ENCODE results near the gene HIP1.
"Not testable (repeated sequence)": the region's sequence is repeated elsewhere in the genome, so short reads cannot be mapped to it uniquely, and the experiment has no call there.

The HIP1 gene

DNA sequence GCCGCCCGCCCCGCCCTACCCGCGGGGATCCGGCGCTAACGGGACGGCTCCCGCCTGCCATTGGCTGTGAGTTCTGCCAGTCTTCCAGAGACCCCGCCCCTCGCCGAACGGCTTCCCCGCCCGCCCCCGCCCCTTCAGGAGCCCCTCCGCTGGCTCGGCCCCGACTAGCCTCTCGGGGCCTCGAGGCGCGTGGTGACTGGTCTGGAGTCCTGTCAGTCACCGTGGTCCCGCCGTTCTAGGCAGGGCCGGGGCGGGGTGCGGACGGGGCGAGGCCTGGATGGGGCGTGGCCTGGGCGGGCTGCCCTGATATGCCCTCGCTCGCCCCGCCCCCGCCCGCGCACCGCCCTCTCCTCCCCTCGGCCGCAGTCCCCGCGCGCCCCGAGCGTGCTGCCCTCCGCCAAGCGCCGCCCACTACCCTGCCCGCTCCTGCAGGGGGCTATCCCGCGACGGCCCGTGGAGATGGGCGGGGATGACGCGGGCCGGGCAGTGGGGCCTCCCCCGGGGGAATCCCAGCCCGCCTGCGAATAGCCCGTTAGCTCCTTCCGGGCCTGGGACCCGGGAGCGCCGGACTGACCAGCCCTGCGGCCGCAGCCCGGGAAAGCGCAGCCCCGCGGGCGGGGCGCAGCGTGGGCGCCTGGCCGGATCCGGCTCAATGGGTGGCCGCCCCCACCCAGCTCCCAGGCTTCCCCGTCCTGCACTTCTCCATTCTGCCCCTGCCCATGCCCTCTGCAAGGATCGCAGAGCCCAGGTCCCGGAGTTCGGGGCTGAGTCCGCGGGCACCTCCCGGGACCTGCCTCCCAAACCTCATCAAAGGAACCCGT, 444 bp upstream of the HIP1 start:
- peak; percentile 97 for DNase-seq

DNA sequence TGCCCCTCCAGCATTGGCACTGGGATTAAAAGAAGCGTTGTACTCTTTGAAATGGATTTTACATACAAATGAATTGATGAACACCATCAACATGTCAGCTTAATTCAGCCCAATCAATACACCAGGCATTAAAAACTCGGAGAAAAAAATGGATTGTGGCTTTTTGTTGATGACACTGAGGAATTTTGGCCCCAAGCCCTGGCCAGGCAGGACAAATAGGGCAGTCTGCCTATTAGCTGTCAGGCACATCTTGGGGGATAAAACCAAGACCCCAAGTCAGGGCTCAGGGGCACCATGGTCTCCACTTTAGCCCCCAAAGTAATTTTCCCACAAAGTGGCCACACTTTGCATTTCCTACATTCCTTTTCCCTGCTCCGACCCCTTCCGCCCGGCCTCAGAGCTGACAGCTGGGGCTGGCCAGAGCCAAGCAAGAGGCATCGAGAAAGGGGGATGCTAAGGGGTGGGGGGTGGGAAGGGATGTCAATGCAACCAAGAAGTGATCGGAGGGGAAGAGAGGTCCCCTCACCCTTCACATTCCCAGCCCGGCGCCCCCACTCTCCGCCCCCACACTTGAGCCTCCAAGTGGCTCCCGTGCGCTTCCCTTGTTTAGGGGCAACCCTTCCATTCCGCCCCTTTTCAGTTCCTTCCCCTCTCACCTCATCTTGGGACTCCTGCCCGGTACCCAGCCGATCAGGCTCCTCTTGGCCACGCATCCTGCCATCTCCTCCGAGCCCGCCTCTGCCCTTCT, 711 bp downstream of the HIP1 start:
- no peak for DNase-seq

DNA sequence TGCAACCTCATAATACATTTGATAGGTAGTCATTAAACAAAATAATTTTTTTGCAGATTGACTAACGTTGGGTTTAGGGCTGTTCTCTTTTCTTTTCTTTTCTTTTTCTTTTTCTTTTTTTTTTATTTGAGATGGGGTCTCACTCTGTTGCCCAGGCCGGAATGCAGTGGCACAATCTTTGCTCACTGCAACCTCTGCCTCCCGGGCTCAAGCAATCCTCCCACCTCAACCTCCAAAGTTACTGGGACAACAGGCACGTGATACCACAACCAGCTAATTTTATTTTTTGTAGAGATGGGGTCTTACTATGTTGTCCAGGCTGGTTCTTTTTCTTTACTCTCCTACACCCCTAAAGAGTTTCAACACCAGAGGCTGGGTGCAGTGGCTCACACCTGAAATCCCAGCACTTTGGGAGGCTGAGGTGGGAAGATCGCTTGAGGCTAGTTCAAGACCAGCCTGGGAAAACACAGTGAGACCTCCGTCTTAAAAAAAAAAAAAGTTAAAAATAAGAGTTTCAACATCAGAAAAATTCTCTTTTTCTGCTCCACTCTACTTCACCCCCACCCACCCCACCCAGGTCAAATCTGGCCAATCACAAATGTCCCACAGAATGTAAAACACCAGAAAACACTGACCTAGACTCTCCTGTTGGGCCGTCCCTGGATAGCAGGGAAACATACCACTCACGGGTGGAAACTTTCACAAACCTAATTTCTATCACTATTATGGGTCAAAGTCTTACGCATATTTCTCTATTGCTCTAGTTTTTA, 3.0 kb downstream of the HIP1 start:
- no peak for DNase-seq

DNA sequence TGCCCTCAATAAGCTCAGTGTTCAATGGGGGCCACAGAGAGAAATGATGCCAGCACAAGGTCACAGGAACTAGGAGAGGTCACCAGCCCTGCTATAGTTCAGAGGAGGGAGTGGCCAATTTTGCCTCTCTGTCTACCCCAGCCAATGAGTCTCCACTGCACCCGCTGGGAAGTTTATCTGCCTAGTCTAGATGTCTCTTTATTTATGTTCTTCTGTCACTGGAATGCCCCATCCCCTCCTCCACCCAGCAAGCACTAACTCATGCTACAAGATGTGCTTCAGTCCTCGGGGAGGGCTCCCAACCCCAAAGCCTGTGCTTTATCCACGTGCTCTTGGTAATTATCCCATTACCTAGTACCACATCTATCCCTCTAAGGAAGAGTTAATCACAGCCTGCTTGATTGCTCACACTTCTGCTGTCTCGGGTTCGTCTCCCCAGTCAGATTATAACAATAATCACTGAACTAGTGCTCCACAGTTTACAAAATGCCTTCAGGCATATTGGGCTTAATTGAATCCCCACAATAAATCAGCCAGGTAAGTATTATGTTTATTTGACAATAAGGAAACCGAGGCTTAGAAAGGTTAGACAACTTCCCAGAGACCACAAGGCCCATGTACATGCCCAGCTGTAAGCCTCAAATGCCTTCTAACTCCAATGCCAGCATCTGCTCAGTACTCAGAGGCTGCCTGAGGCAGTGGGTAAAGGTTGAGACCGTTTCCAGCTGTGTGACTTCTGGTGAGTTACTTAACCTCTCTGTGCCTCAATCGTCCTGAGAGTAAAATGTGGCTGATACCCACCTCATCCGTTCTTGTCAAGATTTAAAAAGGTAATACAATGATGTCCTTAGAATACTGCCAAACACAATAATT, 3.9 kb downstream of the HIP1 start:
- DNase-seq, result no peak

DNA sequence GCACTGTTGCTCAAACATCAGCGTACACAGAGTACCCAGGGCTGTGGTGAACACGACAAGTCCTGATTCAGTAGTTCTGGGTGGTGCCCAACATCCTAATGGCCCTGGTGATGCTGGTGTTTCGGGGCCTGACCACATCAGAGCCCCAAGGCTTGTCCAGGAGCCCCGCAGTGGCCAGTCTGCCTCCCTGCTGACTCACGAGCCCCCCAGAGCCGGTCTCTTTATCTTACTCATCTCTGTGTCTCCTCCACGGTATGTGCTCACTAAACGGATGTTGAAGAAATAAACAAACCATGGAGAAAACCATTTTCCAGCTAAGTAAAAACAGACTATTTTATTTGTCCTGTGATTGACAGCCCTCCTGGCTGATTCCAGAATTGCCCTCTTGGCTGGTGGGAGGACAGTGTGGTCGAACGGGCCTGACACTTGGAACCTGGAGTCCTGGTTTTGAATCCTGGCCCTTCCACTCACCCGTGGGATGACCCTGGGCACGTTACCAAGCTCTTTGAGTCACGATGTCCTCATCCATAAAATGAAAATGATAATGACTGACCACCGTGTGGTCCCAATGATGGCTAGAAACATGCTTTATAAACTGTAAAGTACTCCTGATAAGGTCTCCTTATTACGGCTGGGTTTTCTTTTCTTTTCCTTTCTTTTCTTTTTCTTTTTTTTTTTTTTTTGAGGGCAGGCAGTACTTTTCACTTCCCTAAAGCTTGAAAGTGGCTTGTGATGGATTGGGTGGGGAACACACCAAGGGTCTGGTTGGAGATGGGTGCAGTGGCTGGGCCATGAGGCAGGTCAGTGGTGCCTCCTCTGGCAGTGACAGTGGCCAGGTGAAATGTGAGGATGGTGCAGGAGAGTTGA, 5.7 kb downstream of the HIP1 start:
- no peak for DNase-seq

DNA sequence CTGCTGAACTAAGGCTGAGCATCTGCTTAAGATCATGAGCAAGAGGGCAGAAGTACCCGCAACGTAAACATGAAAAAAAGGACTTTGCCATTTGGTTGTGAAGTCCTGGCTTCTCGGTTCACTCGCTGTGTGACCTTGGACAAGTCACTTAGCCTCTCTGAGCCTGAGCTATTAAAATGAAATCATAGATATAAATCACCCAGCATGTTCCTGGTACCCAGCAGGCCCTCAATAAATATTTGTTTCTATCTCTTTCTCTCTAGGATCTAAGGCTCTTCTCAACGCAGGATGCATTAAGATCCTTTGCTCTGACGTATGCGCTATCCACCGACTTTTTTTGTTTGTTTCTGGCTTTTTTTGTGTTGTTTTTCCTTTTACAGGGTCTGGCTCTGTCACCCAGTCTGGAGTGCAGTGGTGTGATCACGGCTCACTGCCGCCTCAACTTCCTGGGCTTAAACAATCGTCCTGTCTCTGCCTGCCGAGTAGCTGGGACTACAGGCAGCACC, 6.7 kb downstream of the HIP1 start:
- no peak for DNase-seq

DNA sequence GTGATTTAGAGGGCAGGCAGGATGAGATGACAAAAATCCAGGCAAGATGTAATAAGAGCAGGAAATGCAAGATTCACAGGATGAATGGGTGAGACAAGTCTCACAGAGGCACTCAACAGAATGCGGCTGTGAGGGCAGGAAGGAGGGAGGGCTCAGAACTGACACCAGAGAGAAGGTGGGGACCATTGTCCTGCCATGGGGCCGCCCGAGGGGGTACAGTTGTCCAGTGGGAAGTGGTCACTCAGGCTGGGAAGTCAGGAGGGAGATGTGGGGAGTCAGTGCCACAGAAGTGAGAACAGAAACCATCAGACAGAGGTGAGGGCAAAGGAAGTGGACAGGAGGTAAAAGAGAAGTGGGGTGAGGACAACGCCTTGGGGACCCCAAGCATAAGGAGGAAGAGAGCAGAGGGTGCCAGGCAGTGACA, 8.9 kb downstream of the HIP1 start:
- DNase-seq, result no peak

DNA sequence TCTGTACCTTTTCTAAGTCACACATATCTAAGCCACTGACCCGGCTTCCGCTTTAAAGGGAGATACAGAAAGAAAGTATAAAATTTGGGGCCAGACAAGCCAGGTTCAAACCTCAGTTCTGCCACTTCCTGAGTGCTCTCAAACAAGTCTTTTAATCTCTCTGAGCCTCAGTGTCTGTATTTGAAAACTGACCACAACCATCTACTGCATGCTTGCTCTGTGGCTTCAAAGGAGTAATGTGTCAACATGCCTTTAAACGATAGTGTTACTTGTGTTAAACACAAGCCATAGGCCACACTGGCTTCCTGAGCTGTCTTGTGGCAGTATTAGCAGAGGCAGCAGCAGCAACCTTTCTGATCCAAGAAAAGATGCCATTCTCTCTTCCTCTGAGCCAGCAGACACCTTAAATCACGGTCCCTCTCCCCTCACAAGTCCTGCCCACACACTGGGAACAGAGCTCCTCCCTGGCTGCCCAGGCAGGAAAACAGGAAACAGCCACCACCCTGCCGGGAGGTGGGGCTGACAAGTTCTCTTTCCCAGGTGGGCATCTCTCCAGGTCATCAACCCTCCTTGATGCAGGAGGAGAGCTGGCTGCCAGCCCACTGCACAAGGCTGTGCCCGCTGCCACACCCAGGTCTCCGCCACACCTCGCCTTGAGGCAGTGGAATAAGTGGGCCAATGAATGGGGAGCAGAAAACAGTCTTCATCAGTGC, 10.7 kb downstream of the HIP1 start:
- no peak for DNase-seq

DNA sequence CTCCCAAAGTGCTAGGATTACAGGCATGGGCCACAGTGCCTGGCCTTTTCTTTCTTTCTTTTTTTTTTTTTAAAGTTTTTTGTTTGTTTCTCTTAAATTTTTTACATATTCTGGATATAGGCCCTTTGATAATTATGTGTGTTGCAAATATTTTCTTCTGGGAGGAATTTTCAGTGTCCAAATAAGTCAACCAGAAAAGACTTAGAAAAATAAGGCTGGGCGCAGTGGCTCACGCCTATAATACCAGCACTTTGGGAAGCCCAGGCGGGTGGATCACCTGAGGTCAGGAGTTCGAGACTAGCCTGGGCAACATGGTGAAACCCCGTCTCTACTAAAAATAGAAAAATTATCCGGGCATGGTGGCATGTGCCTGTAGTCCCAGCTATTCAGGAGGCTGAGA, 11.4 kb downstream of the HIP1 start:
- DNase-seq, result not testable (repeated sequence)

DNA sequence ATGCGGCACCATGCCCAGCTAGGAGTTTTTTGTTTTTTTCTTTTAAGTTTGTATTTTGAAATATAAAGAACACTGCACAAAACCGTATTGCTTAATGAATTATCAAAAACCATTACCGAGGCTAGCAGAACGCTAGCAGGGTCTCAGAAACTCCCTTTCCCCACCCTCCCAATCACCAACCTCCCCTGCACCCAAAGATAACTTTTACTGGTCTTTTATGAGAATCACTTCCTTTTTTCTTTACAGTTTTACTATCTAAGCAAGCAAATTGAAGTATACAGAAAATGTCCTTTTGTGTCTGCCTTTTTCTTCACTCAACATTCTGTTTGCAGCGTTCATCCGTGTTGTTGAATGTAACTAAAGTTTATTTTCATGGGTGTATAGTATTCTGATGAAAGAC, 13.4 kb downstream of the HIP1 start:
- DNase-seq, result no peak

DNA sequence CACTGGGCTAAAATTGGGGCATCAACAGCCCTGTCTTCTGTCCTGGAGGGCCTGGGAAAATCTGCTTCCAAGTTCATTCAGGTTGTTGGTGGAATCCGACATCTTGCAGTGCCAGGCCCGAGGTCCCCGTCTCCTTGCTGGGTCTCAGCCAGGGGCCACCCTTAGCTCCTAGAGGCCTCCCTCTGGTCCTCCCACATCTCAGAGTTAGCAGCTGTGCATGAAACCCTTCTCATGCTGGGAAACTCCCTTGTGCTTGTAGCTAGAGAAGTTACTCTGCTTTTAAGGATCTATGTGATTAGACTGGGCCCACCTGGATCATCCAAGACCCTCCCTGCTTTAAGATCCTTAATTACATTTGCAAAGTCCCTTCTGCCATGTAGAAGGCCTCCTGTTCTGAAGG, 15.3 kb downstream of the HIP1 start:
- no peak for DNase-seq

DNA sequence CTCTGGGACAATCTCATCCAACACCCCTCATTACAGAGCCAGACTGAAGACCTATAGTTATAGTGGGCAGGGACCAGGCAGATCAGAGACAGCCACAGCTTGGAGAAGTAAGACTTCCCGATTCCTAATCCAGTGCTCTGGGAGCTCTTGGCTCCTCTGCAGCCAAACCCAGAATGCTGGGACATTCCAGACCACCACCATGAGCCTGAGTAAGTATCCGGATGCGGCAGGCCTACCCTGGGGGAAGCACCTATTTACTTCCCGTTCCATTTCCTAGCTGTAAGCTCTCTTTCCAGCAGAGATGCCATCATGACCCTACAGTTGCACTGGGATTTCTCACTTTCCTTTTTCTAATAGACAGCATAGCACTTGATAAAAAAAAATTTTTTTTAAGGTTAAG, 16.4 kb downstream of the HIP1 start:
- no peak for DNase-seq

DNA sequence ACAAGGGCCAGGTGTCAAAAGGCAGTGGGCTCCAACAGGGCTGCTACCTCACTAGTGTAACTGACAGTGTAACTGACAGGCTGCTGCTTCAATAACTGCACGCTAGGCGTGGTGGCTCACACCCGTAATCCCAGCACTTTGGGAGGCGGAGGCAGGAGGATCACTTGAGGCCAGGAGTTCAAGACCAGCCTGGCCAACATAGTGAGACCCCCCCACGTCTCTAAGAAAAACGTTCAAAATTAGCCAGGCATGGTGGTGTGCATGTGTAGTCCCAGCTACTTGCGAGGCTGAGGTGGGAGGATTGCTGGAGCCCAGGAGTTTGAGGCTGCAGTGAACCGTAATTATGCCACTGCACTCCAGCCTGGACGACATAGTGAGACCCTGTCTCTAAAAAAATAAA, 16.8 kb downstream of the HIP1 start:
- DNase-seq, result not testable (repeated sequence)

DNA sequence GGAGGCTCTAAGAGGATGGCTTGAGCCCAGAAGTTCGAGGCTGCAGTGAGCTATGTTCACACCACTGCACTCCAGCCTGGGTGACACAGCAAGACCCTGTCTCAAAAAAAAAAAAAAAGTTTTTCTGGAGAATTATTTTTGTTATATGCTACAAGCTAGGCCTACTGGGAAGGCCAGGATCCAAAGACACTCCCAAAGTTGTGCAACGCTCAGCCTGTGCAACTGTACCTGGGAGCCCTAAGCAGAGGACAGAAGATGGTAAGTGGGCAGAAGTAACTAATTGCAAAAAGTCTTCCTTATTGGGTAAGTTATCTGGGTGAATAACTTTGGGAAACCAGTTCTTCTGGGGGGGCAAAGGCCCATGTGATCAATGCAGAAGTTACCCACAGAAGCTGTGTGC, 17.3 kb downstream of the HIP1 start:
- no peak for DNase-seq

DNA sequence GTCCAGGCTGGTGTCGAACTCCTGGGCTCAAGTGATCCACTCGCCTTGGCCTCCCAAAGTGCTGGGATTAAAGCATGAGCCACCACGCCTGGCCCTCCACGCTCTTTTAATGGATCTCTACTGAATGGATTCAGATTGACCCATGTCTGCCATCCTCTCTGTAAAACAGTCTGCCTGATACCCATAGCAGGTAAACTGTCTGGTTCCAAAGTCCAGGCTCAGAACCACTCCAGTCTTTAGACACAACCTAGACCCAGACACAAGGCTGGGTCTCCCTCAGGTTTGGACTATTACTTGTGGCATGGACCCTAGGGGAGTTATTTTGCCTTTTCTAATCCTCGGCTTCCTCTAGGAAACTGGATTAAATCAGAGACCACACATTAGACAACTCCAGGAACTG, 19.1 kb downstream of the HIP1 start:
- DNase-seq, result no peak

DNA sequence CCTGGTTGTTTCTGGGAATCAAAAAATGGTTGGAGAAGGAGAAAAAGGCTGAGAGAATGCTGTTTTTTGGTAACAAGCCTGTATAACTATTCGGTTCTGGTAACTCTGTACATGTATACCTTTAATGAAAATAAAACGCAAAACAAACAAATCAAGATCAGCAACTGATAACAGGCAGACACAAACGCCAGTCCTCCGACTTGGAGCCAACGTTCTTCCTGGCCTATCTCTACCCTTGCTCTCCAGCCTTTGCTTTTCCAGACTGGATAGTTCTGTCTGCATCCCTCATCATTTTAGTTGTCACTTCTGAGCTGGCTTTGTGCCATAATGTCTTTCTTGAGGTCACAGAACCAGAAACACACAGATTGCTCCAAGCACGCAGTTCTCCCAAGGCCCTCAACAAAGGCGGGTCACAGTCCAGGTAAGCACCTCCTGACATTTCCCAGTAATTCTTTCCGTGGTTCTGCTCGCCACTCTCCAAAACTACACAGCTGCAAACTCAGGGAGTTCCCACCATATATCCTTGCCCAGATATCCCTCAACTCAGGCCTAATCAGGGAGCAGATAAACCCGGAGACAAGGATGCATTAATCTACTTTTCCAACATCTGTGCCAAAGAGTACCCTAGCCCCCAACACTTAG, 20.2 kb downstream of the HIP1 start:
- no peak for DNase-seq

DNA sequence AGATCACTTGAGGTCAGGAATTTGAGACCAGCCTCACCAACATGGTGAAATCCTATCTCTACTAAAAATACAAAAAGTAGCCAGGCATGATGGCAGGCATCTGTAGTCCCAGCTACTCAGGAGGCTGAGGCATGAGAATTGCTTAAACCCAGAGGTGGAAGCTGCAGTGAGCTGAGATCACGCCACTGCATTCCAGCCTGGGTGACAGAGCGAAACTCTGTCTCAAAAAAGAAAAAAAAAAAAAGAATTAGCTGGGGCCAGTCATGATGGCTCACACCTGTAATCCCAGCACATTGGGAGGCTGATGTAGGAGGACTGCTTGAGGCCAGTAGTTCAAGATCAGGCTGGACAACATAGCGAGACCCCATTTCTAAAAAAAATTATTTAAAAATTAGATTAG, 21.0 kb downstream of the HIP1 start:
- DNase-seq, result not testable (repeated sequence)

DNA sequence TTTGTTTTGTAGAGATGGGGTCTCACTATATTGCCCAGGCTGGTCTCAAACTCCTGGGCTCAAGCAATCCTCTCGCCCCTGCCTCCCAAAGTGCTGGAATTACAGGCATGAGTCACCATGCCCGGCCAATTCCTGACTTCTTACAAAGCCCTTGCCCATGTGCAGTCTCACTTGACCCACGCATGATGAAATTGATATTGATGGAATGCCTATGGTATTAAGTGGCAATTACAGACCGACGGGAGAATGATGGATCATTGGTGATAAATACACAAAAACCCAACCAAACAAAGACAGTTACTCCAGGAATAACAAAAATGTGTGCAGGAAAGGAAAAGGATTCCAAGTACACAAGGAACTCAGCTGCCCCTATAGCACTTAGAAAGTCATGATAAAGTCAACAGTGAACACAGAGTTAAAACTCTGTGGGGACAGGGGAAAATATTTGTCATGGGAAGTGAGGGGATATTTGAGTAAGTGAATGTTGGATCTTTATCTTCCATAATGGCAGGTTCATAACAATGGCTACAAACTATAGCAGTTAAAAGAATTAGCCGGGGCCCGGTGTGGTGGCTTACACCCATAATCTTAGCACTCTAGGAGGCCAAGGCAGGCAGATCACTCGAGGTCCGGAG, 21.6 kb downstream of the HIP1 start:
- no peak for DNase-seq

DNA sequence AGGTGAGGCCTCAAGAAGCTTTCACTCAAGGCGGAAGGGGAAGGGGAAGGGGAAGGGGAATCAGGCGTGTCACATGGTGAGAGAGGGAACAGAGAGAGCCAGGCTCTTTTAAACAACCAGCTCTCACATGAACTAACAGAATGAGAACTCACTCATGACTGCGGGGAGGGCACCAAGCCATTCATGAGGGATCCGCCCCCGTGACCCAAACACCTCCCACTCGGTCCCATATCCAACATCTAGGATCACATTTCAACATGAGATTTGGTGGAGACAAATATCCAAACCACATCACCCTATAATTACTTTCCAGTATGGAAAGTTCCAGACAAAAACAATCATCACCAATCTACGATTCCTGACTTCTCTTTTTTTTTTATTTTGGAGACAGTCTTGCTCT, 22.9 kb downstream of the HIP1 start:
- no peak for DNase-seq
